HepG2 (cell line): ENCODE results near the gene AP4M1. TPM values are rescaled to one million over a fixed set of nuclear protein-coding genes. Genes with fewer than 3 reads are reported as not detected.

Experiments
- CENPX ChIP-seq: sonication (generic); formaldehyde crosslinking; IDR thresholded peaks from 2 replicates; pipeline ENCODE4 v1.9.0; 2021; ENCODE audit warnings: mild to moderate bottlenecking, missing genetic modification reagents, moderate library complexity
- CHD2 ChIP-seq: IDR thresholded peaks from 2 replicates; pipeline ENCODE4 v1.6.1; 2011; ENCODE audit warnings: low read depth, low read length, improper control_type of control experiment
- EEA1 ChIP-seq: sonication (generic); formaldehyde crosslinking; IDR thresholded peaks from 2 replicates; pipeline ENCODE4 v1.5.1; 2020; ENCODE audit warnings: mild to moderate bottlenecking, missing genetic modification reagents, borderline replicate concordance
- GATAD2A ChIP-seq: IDR thresholded peaks from 2 replicates; pipeline ENCODE4 v1.6.1; 2016
- GTF2F1 ChIP-seq: fragments of 150-350 bp; IDR thresholded peaks from 2 replicates; pipeline ENCODE4 v1.6.1; 2014; ENCODE audit warnings: low read length
- HDAC1 ChIP-seq: sonication (generic); formaldehyde crosslinking; IDR thresholded peaks from 2 replicates; pipeline ENCODE4 v1.5.1; 2020; ENCODE audit warnings: mild to moderate bottlenecking, missing genetic modification reagents
- HIVEP1 ChIP-seq: sonication (generic); formaldehyde crosslinking; IDR thresholded peaks from 2 replicates; pipeline ENCODE4 v1.4.0; 2020; ENCODE audit warnings: mild to moderate bottlenecking, missing genetic modification reagents
- HNRNPH1 ChIP-seq: fragments of 200-400 bp; formaldehyde crosslinking; optimal IDR thresholded peaks from 2 replicates; pipeline ENCODE3; 2017; ENCODE audit warnings: mild to moderate bottlenecking, low read depth, low read length
- HOXD1 ChIP-seq: sonication (generic); formaldehyde crosslinking; IDR thresholded peaks from 2 replicates; pipeline ENCODE4 v1.5.0; 2020; ENCODE audit warnings: missing genetic modification reagents
- LCORL ChIP-seq, 2 experiments: fragments of 450-650 bp in 1 of 2; sonication (generic) in 1 of 2; formaldehyde crosslinking in 1 of 2; IDR thresholded peaks; 2 replicates each; pipeline versions ENCODE4 v1.5.0 to v1.6.1; 2017 to 2020; ENCODE audit warnings: antibody characterized with exemption in 1 of 2, missing genetic modification reagents in 1 of 2
- MIER3 ChIP-seq: IDR thresholded peaks from 2 replicates; pipeline ENCODE4 v1.6.1; 2016; ENCODE audit warnings: missing compliant biosample characterization, borderline replicate concordance
- MTF1 ChIP-seq: sonication (generic); formaldehyde crosslinking; IDR thresholded peaks from 2 replicates; pipeline ENCODE4 v1.5.0; 2020; ENCODE audit warnings: missing genetic modification reagents
- PITX1 ChIP-seq: sonication (generic); formaldehyde crosslinking; IDR thresholded peaks from 2 replicates; pipeline ENCODE4 v1.5.1; 2020; ENCODE audit warnings: mild to moderate bottlenecking, missing genetic modification reagents
- SOX5 ChIP-seq: IDR thresholded peaks from 2 replicates; pipeline ENCODE4 v1.6.1; 2016; ENCODE audit warnings: borderline replicate concordance
- TBX2 ChIP-seq: sonication (generic); formaldehyde crosslinking; IDR thresholded peaks from 2 replicates; pipeline ENCODE4 v1.5.0; 2020; ENCODE audit warnings: missing genetic modification reagents, mild to moderate bottlenecking, borderline replicate concordance
- ZBTB7B ChIP-seq: sonication (generic); formaldehyde crosslinking; IDR thresholded peaks from 2 replicates; pipeline ENCODE4 v1.4.0; 2020; ENCODE audit warnings: missing genetic modification reagents
- ZFP1 ChIP-seq: IDR thresholded peaks from 2 replicates; pipeline ENCODE4 v1.6.1; 2016
- ZNF160 ChIP-seq: sonication (generic); formaldehyde crosslinking; IDR thresholded peaks from 2 replicates; pipeline ENCODE4 v1.8.0; 2022; ENCODE audit warnings: mild to moderate bottlenecking, inconsistent platforms, missing genetic modification reagents
- ZNF180 ChIP-seq: sonication (generic); formaldehyde crosslinking; IDR thresholded peaks from 2 replicates; pipeline ENCODE4 v1.4.0; 2020; ENCODE audit warnings: low read depth, missing genetic modification reagents, borderline replicate concordance
- ZNF446 ChIP-seq: sonication (generic); formaldehyde crosslinking; IDR thresholded peaks from 2 replicates; pipeline ENCODE4 v1.5.0; 2020; ENCODE audit warnings: mild to moderate bottlenecking, missing genetic modification reagents
- ZNF552 ChIP-seq: sonication (generic); formaldehyde crosslinking; IDR thresholded peaks from 2 replicates; pipeline ENCODE4 v1.9.0; 2022; ENCODE audit warnings: missing genetic modification reagents, mild to moderate bottlenecking, borderline replicate concordance
- ZNF557 ChIP-seq: sonication (generic); formaldehyde crosslinking; IDR thresholded peaks from 2 replicates; pipeline ENCODE4 v1.4.0; 2020; ENCODE audit warnings: missing genetic modification reagents
- ZNF703 ChIP-seq: sonication (generic); formaldehyde crosslinking; IDR thresholded peaks from 2 replicates; pipeline ENCODE4 v1.5.1; 2020; ENCODE audit warnings: missing genetic modification reagents, mild to moderate bottlenecking, moderate library complexity, borderline replicate concordance
- ZNF709 ChIP-seq: sonication (generic); formaldehyde crosslinking; IDR thresholded peaks from 2 replicates; pipeline ENCODE4 v1.5.0; 2020; ENCODE audit warnings: mild to moderate bottlenecking, missing genetic modification reagents
- ZSCAN30 ChIP-seq: sonication (generic); formaldehyde crosslinking; IDR thresholded peaks from 2 replicates; pipeline ENCODE4 v1.5.0; 2020; ENCODE audit warnings: mild to moderate bottlenecking, missing genetic modification reagents
- polyA plus RNA-seq, 8 experiments: library from polyadenylated mRNA; depleted of rRNA in 3 of 8; stranded (reverse) in 7 of 8; unstranded in 1 of 8; fragments of >200 nt; fragmentation: Illumina TruSeq in 4 of 8; extraction: Trizol in 4 of 8; gene quantifications; 2 replicates each; pipeline versions ENCODE4 v1.2.1 to v1.2.3, GENCODE V29; 2011 to 2016; ENCODE audit warnings: low read depth in 4 of 8, missing spikeins in 1 of 8, mixed read lengths in 1 of 8; ENCODE audit not compliant: insufficient read depth in 1 of 8
- total RNA-seq, 5 experiments: library from RNA; depleted of rRNA; stranded (reverse); fragments of >200 nt; fragmentation: Illumina TruSeq; extraction: Trizol; gene quantifications; 2 replicates each; pipeline ENCODE4 v1.2.3, GENCODE V29; 2016; ENCODE audit warnings: low read depth in 1 of 5
- TF ChIP-seq, protein P1 (sequence below): sonication (generic); formaldehyde crosslinking; IDR thresholded peaks from 2 replicates; pipeline ENCODE4 v1.8.0; 2022; ENCODE audit warnings: mild to moderate bottlenecking, missing genetic modification reagents, borderline replicate concordance
- TF ChIP-seq, protein P2 (sequence below): sonication (generic); formaldehyde crosslinking; IDR thresholded peaks from 2 replicates; pipeline ENCODE4 v1.5.1; 2020; ENCODE audit warnings: missing genetic modification reagents, mild to moderate bottlenecking, borderline replicate concordance
- TF ChIP-seq, protein P3 (sequence below): sonication (generic); formaldehyde crosslinking; IDR thresholded peaks from 2 replicates; pipeline ENCODE4 v1.5.0; 2020; ENCODE audit warnings: missing genetic modification reagents, mild to moderate bottlenecking, borderline replicate concordance

Gene AP4M1
- total and polyA plus RNA-seq, 2 of the 13 experiments (the other 11 are each of a cell fraction or from before 2014, with no cell fraction given) = 6.3 to 9.7 TPM

DNA sequence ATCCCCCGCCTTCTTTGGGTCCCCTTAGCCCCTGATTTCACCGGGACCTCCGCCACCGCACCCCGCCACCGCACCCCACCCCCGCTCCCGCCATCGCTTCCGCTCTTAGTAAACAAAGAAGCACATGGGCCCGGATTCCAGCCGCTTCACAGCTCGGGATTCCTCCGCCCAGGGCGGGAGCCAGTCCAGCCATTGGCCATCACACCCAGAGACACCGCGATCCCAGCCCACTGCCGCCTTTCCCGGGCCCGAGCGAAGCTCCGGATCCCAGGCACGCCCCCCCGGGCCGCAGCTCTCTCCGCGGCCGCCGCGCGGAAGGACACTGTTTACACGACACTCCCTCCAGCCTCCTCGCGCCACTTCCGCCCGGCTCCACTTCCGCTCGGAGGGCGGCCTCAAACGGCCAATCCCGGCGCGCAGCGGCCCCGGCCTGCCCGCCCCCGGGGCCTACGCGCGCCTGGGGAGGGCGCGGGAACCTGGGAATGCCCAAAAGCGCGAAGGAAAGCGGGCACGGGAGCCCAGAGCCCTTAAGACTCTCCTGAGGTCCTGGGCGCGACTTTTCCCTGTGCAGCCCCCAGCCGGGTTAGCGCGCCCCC is 925 bp upstream of the AP4M1 start (continued):
- TF ChIP-seq, protein P1, sequence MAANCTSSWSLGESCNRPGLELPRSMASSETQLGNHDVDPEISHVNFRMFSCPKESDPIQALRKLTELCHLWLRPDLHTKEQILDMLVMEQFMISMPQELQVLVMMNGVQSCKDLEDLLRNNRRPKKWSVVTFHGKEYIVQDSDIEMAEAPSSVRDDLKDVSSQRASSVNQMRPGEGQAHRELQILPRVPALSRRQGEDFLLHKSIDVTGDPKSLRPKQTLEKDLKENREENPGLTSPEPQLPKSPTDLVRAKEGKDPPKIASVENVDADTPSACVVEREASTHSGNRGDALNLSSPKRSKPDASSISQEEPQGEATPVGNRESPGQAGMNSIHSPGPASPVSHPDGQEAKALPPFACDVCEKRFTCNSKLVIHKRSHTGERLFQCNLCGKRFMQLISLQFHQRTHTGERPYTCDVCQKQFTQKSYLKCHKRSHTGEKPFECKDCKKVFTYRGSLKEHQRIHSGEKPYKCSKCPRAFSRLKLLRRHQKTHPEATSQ (CRISPR knock-in tag) = no peak
- TF ChIP-seq, protein P2, sequence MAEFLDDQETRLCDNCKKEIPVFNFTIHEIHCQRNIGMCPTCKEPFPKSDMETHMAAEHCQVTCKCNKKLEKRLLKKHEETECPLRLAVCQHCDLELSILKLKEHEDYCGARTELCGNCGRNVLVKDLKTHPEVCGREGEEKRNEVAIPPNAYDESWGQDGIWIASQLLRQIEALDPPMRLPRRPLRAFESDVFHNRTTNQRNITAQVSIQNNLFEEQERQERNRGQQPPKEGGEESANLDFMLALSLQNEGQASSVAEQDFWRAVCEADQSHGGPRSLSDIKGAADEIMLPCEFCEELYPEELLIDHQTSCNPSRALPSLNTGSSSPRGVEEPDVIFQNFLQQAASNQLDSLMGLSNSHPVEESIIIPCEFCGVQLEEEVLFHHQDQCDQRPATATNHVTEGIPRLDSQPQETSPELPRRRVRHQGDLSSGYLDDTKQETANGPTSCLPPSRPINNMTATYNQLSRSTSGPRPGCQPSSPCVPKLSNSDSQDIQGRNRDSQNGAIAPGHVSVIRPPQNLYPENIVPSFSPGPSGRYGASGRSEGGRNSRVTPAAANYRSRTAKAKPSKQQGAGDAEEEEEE (CRISPR knock-in tag) = peak; percentile 77; the same call in 1 of the 2 replicates
- TF ChIP-seq GTF2F1 (no peak), HDAC1 (CRISPR knock-in tag) (peak; percentile 98), GATAD2A (CRISPR knock-in tag) (peak; percentile 44), CHD2 (peak; percentile 88), ZSCAN30 (CRISPR knock-in tag) (0 out of 2 replicates have a peak, but pooled peaks have one; percentile 4), CENPX (CRISPR knock-in tag) (no peak), ZNF703 (CRISPR knock-in tag) (0 out of 2 replicates have a peak, but pooled peaks have one; percentile 39), ZBTB7B (CRISPR knock-in tag) (0 out of 2 replicates have a peak, but pooled peaks have one; percentile 39), HNRNPH1 (peak; percentile 79), MTF1 (no peak), SOX5 (CRISPR knock-in tag) (peak; percentile 47; the same call in 1 of the 2 replicates), HOXD1 (CRISPR knock-in tag) (peak; percentile 71), ZFP1 (CRISPR knock-in tag) (no peak; the same call in 1 of the 2 replicates), EEA1 (CRISPR knock-in tag) (peak; percentile 60; the same call in 1 of the 2 replicates), ZNF160 (CRISPR knock-in tag) (peak; percentile 30; the same call in 1 of the 2 replicates), ZNF180 (CRISPR knock-in tag) (no peak), PITX1 (CRISPR knock-in tag) (peak; percentile 73; the same call in 1 of the 2 replicates), LCORL (IDR thresholded peaks at IDR 0.05) (no peak), LCORL (CRISPR knock-in tag; IDR thresholded peaks at IDR 0.05) (peak; percentile 76), TBX2 (peak; percentile 92), HIVEP1 (CRISPR knock-in tag) (peak; percentile 88), MIER3 (peak; percentile 44; the same call in 1 of the 2 replicates), ZNF446 (CRISPR knock-in tag) (no peak; the same call in 1 of the 2 replicates), ZNF552 (0 out of 2 replicates have a peak, but pooled peaks have one; percentile 45), ZNF709 (CRISPR knock-in tag) (0 out of 2 replicates have a peak, but pooled peaks have one; percentile 41), ZNF557 (peak; percentile 89)
- TF ChIP-seq, protein P3, sequence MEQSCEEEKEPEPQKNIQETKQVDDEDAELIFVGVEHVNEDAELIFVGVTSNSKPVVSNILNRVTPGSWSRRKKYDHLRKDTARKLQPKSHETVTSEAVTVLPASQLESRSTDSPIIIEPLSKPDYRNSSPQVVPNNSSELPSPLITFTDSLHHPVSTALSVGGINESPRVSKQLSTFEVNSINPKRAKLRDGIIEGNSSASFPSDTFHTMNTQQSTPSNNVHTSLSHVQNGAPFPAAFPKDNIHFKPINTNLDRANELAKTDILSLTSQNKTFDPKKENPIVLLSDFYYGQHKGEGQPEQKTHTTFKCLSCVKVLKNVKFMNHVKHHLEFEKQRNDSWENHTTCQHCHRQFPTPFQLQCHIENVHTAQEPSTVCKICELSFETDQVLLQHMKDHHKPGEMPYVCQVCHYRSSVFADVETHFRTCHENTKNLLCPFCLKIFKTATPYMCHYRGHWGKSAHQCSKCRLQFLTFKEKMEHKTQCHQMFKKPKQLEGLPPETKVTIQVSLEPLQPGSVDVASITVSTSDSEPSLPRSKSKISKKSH (CRISPR knock-in tag) = no peak
